Activated CD4-positive, alpha-beta T cell treated with anti-CD3 and anti-CD28 coated beads, Interleukin-2, amount 10 ng/mL, durations not matched to agents 7 days and 5 days (primary cell): Measurements from ENCODE around the gene DCDC2B. TPM values are rescaled to one million over a fixed set of nuclear protein-coding genes. Genes with fewer than 3 reads are reported as not detected.

Source experiments
- CTCF ChIA-PET: fragments of 350-600 bp; sonication (Branson Sonifier 250); formaldehyde crosslinking; loops from one replicate; lab custom pipeline; 2021; ENCODE audit warnings: antibody characterized with exemption; lab: Charles Lee
- POLR2A ChIA-PET: fragments of 350-600 bp; sonication (Branson Sonifier 250); formaldehyde crosslinking; loops from one replicate; lab custom pipeline; 2021; ENCODE audit warnings: antibody characterized with exemption; lab: Charles Lee
- DNase-seq: peaks from one replicate; pipeline ENCODE4 v3.0.0-alpha.2; 2020
- H3K27ac Mint-ChIP-seq: one replicate; pipeline ENCODE4 v1.8.0; 2021; ENCODE audit warnings: mild to moderate bottlenecking, moderate library complexity, mixed read lengths
- H3K27me3 Mint-ChIP-seq: one replicate; pipeline ENCODE4 v1.8.0; 2021; ENCODE audit warnings: mixed read lengths
- H3K36me3 Mint-ChIP-seq: one replicate; pipeline ENCODE4 v1.8.0; 2021; ENCODE audit warnings: low read depth, mixed read lengths
- H3K4me1 Mint-ChIP-seq: one replicate; pipeline ENCODE4 v1.8.0; 2021; ENCODE audit warnings: mixed read lengths
- H3K4me3 Mint-ChIP-seq: one replicate; pipeline ENCODE4 v1.8.0; 2021; ENCODE audit warnings: mild to moderate bottlenecking, moderate library complexity, mixed read lengths
- H3K9me3 Mint-ChIP-seq: one replicate; pipeline ENCODE4 v1.8.0; 2021; ENCODE audit warnings: mixed read lengths
- total RNA-seq, 2 experiments: library from RNA; stranded (reverse); gene quantifications; one replicate each; pipeline ENCODE4 v1.2.3, GENCODE V29; 2021

The DCDC2B gene
- total RNA-seq, 2 experiments from 2014 or later: 0.10 TPM

DNA sequence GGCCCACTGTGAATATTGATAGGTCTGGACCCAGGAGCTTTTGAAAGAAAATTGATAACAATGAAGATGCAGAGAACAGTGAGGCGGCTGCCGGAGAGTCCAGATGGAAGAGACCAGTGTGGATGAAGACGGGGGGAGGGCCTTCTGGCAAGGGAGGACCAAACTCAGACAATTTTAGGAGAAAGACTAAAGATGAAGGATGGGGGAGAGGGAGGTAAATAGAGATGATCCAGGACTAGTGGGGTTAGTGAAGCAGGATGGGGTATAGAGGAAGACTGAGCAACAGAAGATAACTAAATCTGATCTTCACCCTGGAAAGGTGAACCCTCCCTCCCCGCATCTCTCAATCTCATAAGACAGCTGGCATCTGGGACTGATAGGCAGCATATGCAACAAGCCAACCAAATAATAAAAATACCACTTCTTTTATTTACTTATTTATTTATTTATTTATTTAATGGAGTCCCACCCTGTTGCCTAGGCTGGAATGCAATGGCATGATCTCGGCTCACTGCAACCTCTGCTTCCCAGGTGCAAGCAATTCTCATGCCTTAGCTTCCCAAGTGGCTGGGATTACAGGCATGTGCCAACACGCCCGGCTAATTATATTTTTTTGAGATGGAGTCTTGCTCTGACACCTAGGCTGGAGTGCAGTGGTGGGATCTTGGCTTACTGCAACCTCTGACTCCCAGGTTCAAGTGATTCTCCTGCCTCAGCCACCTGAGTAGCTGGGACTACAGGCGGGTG is 23.8 kb downstream of the DCDC2B start:
- POLR2A ChIA-PET: no interaction called here
- Mint-ChIP-seq H3K9me3 (no peaks in the 10 kb centered on the region), H3K27ac (no peak overlapping the region)

DNA sequence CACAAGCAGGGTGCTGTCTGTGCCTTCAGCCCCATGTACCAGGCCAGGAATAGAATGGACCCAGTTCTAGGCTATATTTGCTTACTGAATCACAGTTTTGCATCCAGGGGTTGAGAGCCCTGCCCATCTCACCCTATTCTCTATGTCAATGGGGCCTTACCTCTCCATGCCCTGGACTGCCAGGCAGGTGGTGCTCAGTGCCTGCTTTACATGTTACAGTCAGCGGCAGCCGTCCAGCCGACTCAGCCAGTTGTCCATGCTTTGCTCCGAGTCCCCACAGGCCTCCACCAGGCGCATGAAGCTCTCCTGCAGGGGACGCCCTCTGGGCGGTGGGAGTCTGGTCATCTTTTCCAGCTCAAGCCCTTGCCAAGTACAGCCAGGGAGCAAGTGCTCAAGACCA is 25.9 kb downstream of the DCDC2B start:
- Mint-ChIP-seq H3K27ac (peak overlapping the region; percentile 54), H3K27me3 (no peaks in the 10 kb centered on the region), H3K4me3 (no peak overlapping the region), H3K36me3 (no peaks in the 10 kb centered on the region), H3K4me1 (peaks cover 8% of the 10 kb centered on the region), H3K9me3 (no peaks in the 10 kb centered on the region)
- POLR2A ChIA-PET: no interaction called here
- no peak for DNase-seq
- CTCF ChIA-PET: interaction anchor here (0.6 to 2.1 kb wide), 7 partner anchors 14 to 79 kb away, joined by 3 to 9 read pairs (median 4); partner anchors contain the start of gene LCK

More for the DNA sequence above, 23.8 kb downstream of the DCDC2B start:
- CTCF ChIA-PET: interaction anchor here (0.8 to 1.4 kb wide), 2 partner anchors 12 to 17 kb away, joined by 3 to 4 read pairs; no protein-coding TSS in a partner anchor
- Mint-ChIP-seq H3K4me1 (peaks cover 3% of the 10 kb centered on the region), H3K27me3 (no peaks in the 10 kb centered on the region), H3K36me3 (peaks cover 14% of the 10 kb centered on the region), H3K4me3 (no peak overlapping the region)
- DNase-seq: no peak

DNA sequence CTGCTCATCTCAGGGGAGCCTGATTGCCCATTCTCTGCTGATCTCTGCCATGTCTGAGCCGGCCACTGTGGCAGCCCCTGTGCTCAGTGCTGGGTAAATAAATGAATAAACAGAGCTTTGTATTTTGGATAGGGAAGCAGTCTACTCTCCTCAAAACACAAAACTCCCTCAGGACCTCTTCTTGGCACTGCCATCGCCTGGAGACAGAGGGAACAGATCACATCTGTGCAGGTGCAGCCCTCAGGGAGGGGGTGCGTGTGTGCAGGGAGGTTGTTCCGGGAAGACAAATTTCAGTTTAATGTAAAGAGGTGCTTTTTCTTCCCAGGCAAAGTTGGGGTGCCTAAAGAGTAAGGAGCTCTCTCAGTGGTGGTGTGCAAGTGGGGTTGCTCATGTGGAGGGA is 30.4 kb downstream of the DCDC2B start:
- no peak for DNase-seq
- no peak overlapping the region for H3K27ac Mint-ChIP-seq
- ChIA-PET POLR2A (interaction anchor here (0.6 kb wide), 1 partner anchor 10 kb away, joined by 3 read pairs; no protein-coding TSS in a partner anchor), CTCF (interaction anchor here (0.6 to 3.4 kb wide), 7 partner anchors 9 to 133 kb away, joined by 3 to 29 read pairs (median 4); partner anchors contain the start of genes FAM167B and HDAC1)
- peak overlapping the region; percentile 32 for H3K4me3 Mint-ChIP-seq
- no peaks in the 10 kb centered on the region for H3K36me3 Mint-ChIP-seq
- H3K27me3 Mint-ChIP-seq: no peaks in the 10 kb centered on the region
- H3K9me3 Mint-ChIP-seq: no peaks in the 10 kb centered on the region
- H3K4me1 Mint-ChIP-seq: peaks cover 35% of the 10 kb centered on the region

DNA sequence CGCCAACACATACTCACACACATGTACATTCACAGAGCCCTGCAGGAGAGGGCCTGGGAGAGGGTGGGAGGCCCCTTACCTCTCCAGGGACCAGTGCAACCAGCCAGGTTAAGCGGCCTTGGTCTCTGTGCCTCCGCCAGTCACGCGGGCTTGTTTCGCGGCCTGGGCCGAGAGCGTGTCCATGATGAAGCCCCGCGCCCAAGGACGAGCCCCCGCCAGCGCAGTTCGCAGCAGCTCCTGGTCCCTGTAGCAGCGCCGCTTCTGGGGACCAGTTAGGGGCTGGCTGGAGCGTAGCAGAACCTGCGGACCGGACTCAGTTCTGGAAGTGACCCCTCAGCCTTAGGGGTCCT is 30.9 kb downstream of the DCDC2B start:
- H3K36me3 Mint-ChIP-seq: no peaks in the 10 kb centered on the region
- POLR2A ChIA-PET: interaction anchor here (1.2 kb wide), 1 partner anchor 10 kb away, joined by 5 read pairs; no protein-coding TSS in a partner anchor
- H3K4me3 Mint-ChIP-seq: peak overlapping the region; percentile 78
- no peak for DNase-seq
- no peaks in the 10 kb centered on the region for H3K9me3 Mint-ChIP-seq
- no peaks in the 10 kb centered on the region for H3K27me3 Mint-ChIP-seq
- CTCF ChIA-PET: interaction anchor here (1.4 to 3.4 kb wide), 7 partner anchors 9 to 132 kb away, joined by 3 to 29 read pairs (median 5); partner anchors contain the start of genes FAM167B and HDAC1
- H3K4me1 Mint-ChIP-seq: peaks cover 35% of the 10 kb centered on the region
- H3K27ac Mint-ChIP-seq: no peak overlapping the region

DNA sequence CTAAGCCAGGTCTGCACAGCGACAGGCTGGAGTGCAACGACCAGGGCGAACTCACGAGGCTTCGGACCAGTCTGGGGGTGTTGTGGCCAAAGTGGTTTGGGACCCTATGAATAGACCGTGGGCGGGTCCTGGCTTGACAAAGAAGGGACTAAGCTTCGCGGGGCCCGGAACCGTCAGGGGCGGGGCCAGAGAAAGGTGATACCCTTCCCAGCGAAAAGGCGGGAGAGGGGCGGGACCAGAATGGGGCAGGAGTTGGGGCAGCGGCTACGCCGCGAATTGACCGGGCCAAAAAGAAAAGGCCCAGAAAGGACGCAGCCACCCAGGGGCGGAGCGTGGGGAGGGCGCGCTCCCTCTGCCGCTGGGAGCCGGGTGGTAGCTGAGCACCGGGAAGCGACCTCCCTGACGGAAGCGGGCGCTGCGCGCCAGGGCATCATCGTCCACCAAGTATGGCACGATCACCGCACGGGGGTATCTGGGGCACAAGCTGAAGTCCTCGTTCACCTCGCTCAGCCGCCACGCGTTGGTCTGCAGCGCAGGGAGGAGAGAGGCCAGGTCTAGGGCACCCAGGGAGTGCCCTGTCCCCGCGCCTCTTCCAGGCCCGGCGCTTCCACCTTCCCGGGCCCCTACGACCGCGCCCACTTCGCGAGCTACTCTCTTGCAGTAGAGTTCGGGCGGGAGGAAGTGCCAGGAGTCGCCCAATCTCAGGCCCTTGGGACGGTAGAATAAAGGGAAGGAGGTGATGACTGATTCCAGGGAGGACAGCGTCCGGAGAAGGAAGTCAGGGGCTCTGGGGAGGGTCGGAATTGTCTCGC is 31.5 kb downstream of the DCDC2B start:
- H3K27ac Mint-ChIP-seq: peak overlapping the region; percentile 57

DNA sequence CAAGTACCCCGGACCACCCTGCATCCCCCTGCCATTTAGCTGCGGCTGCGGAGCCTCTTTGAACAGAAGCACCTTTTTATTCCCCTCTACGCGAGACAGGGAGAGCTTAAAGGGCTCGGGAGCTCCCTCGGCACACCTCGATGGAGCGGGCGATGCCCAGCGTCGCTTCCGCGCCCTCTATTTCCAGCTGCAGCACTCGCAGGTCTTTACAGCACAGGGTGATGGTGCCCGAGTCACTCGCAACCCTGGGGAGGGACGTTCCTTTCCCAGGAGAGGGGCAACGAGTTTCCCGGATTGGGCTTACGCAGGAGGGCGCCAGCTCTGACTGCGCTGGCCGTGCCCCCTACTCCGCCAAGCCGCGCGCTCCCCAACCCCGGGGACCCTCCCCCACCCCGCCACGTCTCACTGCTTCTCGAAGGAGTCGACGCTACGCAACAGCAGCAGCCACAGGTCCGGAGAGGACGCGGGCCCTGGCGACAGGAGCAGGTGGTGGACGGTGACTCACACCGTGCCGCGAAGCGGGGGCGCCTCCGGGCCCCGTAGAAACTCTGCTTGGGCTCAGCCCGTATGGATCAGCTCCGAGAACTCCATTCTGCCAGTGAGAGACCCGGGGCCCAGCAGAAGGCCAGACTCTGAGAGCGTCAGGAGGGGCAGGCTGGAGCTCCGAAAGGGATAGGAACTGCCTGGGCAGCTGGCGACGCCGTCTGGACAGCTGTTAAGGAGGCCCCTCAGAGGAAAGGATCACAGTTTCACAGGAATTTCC is 32.3 kb downstream of the DCDC2B start:
- CTCF ChIA-PET: interaction anchor here (0.6 to 3.4 kb wide), 12 partner anchors 7 to 131 kb away, joined by 3 to 29 read pairs (median 4); partner anchors contain the start of genes FAM167B, HDAC1 and LCK
- no peaks in the 10 kb centered on the region for H3K9me3 Mint-ChIP-seq

More for the DNA sequence above, 31.5 kb downstream of the DCDC2B start:
- Mint-ChIP-seq H3K27me3 (no peaks in the 10 kb centered on the region), H3K9me3 (no peaks in the 10 kb centered on the region), H3K4me1 (peaks cover 35% of the 10 kb centered on the region), H3K36me3 (no peaks in the 10 kb centered on the region), H3K4me3 (peak overlapping the region; percentile 78)
- ChIA-PET CTCF (interaction anchor here (0.9 to 3.4 kb wide), 11 partner anchors 8 to 132 kb away, joined by 3 to 29 read pairs (median 4); partner anchors contain the start of genes FAM167B, HDAC1 and LCK), POLR2A (interaction anchor here (0.6 to 1.2 kb wide), 3 partner anchors 9 to 159 kb away, joined by 3 to 5 read pairs (median 3); no protein-coding TSS in a partner anchor)
- peak; percentile 53 for DNase-seq

DNA sequence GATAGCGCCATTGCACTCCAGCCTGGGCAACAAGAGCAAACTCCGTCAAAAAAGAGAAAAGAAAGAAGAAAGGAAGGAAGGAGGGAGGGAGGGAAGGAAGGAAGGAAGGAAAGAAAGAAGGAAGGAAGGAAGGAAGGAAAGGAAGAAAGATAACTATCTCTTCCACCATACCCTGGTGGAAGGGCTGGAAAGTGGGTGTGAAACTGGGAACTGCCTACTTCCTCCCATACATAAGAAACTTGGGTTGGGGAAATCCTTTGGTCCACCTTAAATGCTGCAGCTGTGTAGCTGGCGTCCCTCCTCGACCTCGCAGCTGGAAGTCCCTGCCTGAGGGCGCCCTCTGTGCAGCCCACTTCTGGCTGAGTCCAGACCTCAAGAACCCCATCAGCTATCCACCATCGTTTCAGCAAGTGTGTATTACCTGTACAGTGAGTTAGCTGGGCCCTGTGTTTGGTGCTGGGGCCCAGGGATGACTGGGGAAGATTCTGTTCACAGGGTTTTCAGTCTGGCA is 33.5 kb downstream of the DCDC2B start:
- H3K27ac Mint-ChIP-seq: no peak overlapping the region
- no peaks in the 10 kb centered on the region for H3K27me3 Mint-ChIP-seq
- DNase-seq: no peak
- H3K9me3 Mint-ChIP-seq: no peaks in the 10 kb centered on the region
- ChIA-PET POLR2A (no interaction called here), CTCF (interaction anchor here (0.7 to 1.7 kb wide), 5 partner anchors 10 to 90 kb away, joined by 3 to 7 read pairs (median 5); no protein-coding TSS in a partner anchor)
- H3K4me3 Mint-ChIP-seq: no peak overlapping the region
- H3K4me1 Mint-ChIP-seq: peaks cover 50% of the 10 kb centered on the region
- no peaks in the 10 kb centered on the region for H3K36me3 Mint-ChIP-seq

More for the DNA sequence above, 32.3 kb downstream of the DCDC2B start:
- POLR2A ChIA-PET: interaction anchor here (0.8 to 1.2 kb wide), 2 partner anchors 8 to 13 kb away, joined by 3 to 5 read pairs; no protein-coding TSS in a partner anchor
- Mint-ChIP-seq H3K27ac (peak overlapping the region; percentile 57), H3K4me3 (peak overlapping the region; percentile 78), H3K36me3 (no peaks in the 10 kb centered on the region), H3K4me1 (peaks cover 38% of the 10 kb centered on the region), H3K27me3 (no peaks in the 10 kb centered on the region)
- peak; percentile 33 for DNase-seq

DNA sequence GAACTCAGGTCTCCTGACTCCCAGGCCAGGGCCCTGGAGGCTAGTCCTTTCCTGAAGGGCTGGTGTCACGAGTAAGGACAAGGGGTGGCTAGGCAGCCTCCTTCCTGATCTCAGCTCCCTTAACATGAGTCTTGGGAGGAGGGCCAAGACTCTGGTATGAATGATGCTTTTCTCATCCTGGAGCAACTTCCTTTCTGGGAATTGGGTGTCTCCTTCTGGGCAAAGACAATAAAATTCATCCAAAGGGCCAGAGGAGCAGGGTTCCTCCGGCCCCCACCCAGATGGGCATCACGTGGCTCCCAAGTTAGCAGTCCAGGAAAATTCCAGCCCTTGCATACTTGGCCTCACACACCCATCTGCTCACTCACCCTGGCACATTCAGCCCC is 38.0 kb downstream of the DCDC2B start, which contains the start of gene FAM167B:
Gene FAM167B, plus strand, starts transcription at position 335 of the 386 bp plus-strand sequence. CDS start 200 bp downstream, outside the sequence.
- ChIA-PET POLR2A (no interaction called here), CTCF (interaction anchor here (0.8 to 4.7 kb wide), 6 partner anchors 7 to 96 kb away, joined by 3 to 52 read pairs (median 3); no protein-coding TSS in a partner anchor)
- peaks cover 57% of the 10 kb centered on the region for H3K4me1 Mint-ChIP-seq
- H3K9me3 Mint-ChIP-seq: no peaks in the 10 kb centered on the region
- H3K27ac Mint-ChIP-seq: peak within 1 kb of the TSS; percentile 87
- no peaks in the 10 kb centered on the region for H3K27me3 Mint-ChIP-seq
- peak within 1 kb of the TSS; percentile 59 for H3K4me3 Mint-ChIP-seq
- peaks cover 11% of the 10 kb centered on the region for H3K36me3 Mint-ChIP-seq
- no peak for DNase-seq

DNA sequence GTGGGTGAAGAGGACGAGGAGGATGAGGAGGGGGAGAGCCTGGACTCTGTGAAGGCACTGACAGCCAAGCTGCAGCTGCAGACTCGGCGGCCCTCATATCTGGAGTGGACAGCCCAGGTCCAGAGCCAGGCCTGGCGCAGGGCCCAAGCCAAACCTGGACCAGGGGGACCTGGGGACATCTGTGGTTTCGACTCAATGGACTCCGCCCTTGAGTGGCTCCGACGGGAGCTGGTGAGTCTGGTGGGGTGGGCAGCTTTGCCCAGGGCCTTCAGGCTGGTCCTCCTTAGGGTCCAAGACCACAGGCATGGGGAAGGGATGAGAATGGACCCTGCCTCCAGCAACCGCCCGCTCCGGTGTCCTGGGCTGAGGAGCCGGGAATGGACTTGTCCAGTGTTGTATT is 38.6 kb downstream of the DCDC2B start:
- no peak for DNase-seq
- peaks cover 51% of the 10 kb centered on the region for H3K4me1 Mint-ChIP-seq
- CTCF ChIA-PET: interaction anchor here (0.6 to 4.7 kb wide), 23 partner anchors 8 to 575 kb away, joined by 3 to 52 read pairs (median 5); partner anchors contain the start of genes CCDC28B and KPNA6
- H3K9me3 Mint-ChIP-seq: no peaks in the 10 kb centered on the region
- no peak overlapping the region for H3K4me3 Mint-ChIP-seq
- no peaks in the 10 kb centered on the region for H3K27me3 Mint-ChIP-seq
- peaks cover 16% of the 10 kb centered on the region for H3K36me3 Mint-ChIP-seq
- POLR2A ChIA-PET: no interaction called here
- H3K27ac Mint-ChIP-seq: peak overlapping the region; percentile 87

DNA sequence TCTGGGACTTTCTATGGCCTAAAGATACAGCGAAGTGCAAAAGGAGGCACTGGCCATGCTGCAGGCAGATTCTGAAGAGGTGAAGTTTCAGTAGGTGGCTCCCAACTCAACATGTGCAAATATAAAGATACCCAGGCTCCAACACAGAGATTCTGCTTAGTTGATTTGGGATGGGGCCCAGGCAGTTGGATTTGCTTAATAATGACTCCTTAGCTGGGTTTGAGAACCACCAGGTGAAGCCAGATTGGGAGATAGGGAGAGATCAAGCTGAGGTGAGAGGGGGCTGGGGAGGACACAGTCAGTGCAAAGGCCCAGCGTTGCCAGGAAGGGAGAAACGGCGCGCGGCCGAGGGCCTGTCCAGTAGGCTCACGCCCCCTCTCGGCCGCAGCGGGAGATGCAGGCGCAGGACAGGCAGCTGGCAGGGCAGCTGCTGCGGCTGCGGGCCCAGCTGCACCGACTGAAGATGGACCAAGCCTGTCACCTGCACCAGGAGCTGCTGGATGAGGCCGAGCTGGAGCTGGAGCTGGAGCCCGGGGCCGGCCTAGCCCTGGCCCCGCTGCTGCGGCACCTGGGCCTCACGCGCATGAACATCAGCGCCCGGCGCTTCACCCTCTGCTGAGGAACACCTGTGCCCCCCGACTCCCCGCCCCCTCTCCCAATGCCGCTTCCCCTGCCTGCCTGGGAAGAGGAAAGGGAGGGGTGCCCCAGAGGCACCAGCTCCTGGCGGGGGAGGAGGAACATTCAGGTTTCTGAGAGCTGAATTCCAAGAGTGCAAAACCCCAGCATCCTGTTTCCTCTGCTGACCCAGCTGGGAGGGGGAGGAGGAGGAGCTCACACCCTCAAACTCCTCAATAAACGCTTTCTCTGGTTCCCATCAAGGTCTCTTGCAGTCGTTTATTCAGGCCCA is 39.3 kb downstream of the DCDC2B start:
- Mint-ChIP-seq H3K36me3 (peaks cover 24% of the 10 kb centered on the region), H3K9me3 (no peaks in the 10 kb centered on the region), H3K4me1 (peaks cover 47% of the 10 kb centered on the region), H3K27ac (peak overlapping the region; percentile 96), H3K4me3 (peak overlapping the region; percentile 59), H3K27me3 (no peaks in the 10 kb centered on the region)
- POLR2A ChIA-PET: interaction anchor here (0.6 to 1.2 kb wide), 5 partner anchors 33 to 576 kb away, joined by 3 to 5 read pairs (median 3); partner anchors contain the start of genes HDAC1 and MARCKSL1
- CTCF ChIA-PET: interaction anchor here (0.6 to 4.7 kb wide), 39 partner anchors 9 to 574 kb away, joined by 3 to 52 read pairs (median 4); partner anchors contain the start of genes CCDC28B, FAM229A, KPNA6 and TSSK3
- DNase-seq: peak; percentile 78
